Suprapubic skin (tissue), 4 donors: ENCODE results near the gene MUSTN1. TPM values are rescaled to one million over a fixed set of nuclear protein-coding genes. Genes with fewer than 3 reads are reported as not detected.
A peak's percentile ranks its signal among the peaks of the same experiment; 100 is the strongest.

Experiments used
- DNase-seq, 2 donors: peaks; one replicate each; pipeline ENCODE4 v3.0.0-alpha.2; 2019; ENCODE audit warnings: low spot score in 2 of 2
- H3K27ac ChIP-seq: fragments of 200-600 bp; sonication (generic); one replicate; pipeline ENCODE4 v1.5.1; 2019
- H3K27me3 ChIP-seq: fragments of 200-600 bp; sonication (generic); one replicate; pipeline ENCODE4 v1.5.1; 2019
- H3K36me3 ChIP-seq: fragments of 200-600 bp; sonication (generic); one replicate; pipeline ENCODE4 v1.5.1; 2019
- H3K4me1 ChIP-seq: fragments of 200-600 bp; sonication (generic); one replicate; pipeline ENCODE4 v1.5.1; 2019
- H3K4me3 ChIP-seq: fragments of 200-600 bp; sonication (generic); one replicate; pipeline ENCODE4 v1.5.1; 2019; ENCODE audit warnings: mild to moderate bottlenecking
- H3K9me3 ChIP-seq: fragments of 200-600 bp; sonication (generic); one replicate; pipeline ENCODE4 v1.5.1; 2019
- CTCF ChIP-seq, 2 donors: fragments of 200-600 bp in 1 of 2; fragments of 450-650 bp in 1 of 2; sonication (generic) in 1 of 2; IDR thresholded peaks; one replicate each; pipeline ENCODE4 v1.5.1; 2016 to 2019; ENCODE audit warnings: antibody characterized with exemption in 2 of 2, mild to moderate bottlenecking in 1 of 2, moderate library complexity in 1 of 2
- EP300 ChIP-seq: sonication (generic); formaldehyde crosslinking; IDR thresholded peaks from one replicate; pipeline ENCODE4 v1.6.1; 2017; ENCODE audit warnings: antibody characterized with exemption
- POLR2A ChIP-seq, 2 donors: fragments of 450-650 bp; IDR thresholded peaks; one replicate each; pipeline ENCODE4 v1.6.1; 2017; ENCODE audit warnings: antibody characterized with exemption in 2 of 2, mild to moderate bottlenecking in 2 of 2, moderate library complexity in 2 of 2
- POLR2AphosphoS5 ChIP-seq, 3 donors: sonication (generic); formaldehyde crosslinking; IDR thresholded peaks; one replicate each; pipeline ENCODE4 v1.6.1; 2017; ENCODE audit warnings: antibody characterized with exemption in 3 of 3
- whole genome bisulfite sequencing: methylation state at CpG from one replicate; pipeline ENCODE4 v1.1.5; 2018; 5-methylcytosine and 5-hydroxymethylcytosine counted together
- total RNA-seq, 4 donors: library from RNA; depleted of rRNA; stranded (reverse); fragments of >200 nt; gene quantifications; one replicate each; pipeline ENCODE4 v1.1.0, GENCODE V29; 2016

MUSTN1 gene
- total RNA-seq, 4 donors from 2014 or later, result 1.6 to 14.5 (median 8.3) TPM

- no peaks in the 10 kb centered on the region for H3K36me3 ChIP-seq
- no peaks in the 10 kb centered on the region for H3K4me1 ChIP-seq
- TF ChIP-seq POLR2AphosphoS5 (IDR thresholded peaks at IDR 0.05) (no peak), CTCF (IDR thresholded peaks at IDR 0.05) (no peak), EP300 (no peak), POLR2A (IDR thresholded peaks at IDR 0.05) (no peak)
- no peaks in the 10 kb centered on the region for H3K9me3 ChIP-seq
- no peaks in the 10 kb centered on the region for H3K27me3 ChIP-seq
- 84% methylated on average over 2 of the region's 2 CpGs for WGBS
- no peak for DNase-seq
- no peak overlapping the region for H3K4me3 ChIP-seq
- H3K27ac ChIP-seq, result no peak overlapping the region
These were observed 25.7 kb downstream of the MUSTN1 start for GRCh38 chr3:52809149-52809548.

- DNase-seq, result no peak
- 75% methylated on average over 18 of the region's 19 CpGs for WGBS
These were observed 29.4 kb downstream of the MUSTN1 start for GRCh38 chr3:52805270-52806039.

GRCh38 chr3:52801839-52802238, 33.0 kb downstream of the MUSTN1 start:
- 50% methylated on average over 5 of the region's 5 CpGs for WGBS
- no peak overlapping the region for H3K27ac ChIP-seq
- no peak overlapping the region for H3K4me3 ChIP-seq
- no peaks in the 10 kb centered on the region for H3K4me1 ChIP-seq
- H3K9me3 ChIP-seq, result no peaks in the 10 kb centered on the region
- no peaks in the 10 kb centered on the region for H3K27me3 ChIP-seq
- TF ChIP-seq EP300 (no peak), POLR2AphosphoS5 (IDR thresholded peaks at IDR 0.05) (no peak), POLR2A (IDR thresholded peaks at IDR 0.05) (no peak), CTCF (IDR thresholded peaks at IDR 0.05) (no peak)
- DNase-seq, result no peak
- H3K36me3 ChIP-seq, result no peaks in the 10 kb centered on the region

More at GRCh38 chr3:52805270-52806039, 29.4 kb downstream of the MUSTN1 start:
- TF ChIP-seq CTCF (IDR thresholded peaks at IDR 0.05), result no peak
- TF ChIP-seq POLR2AphosphoS5 (IDR thresholded peaks at IDR 0.05), result no peak
- TF ChIP-seq EP300, result no peak
- TF ChIP-seq POLR2A (IDR thresholded peaks at IDR 0.05), result no peak
- Histone ChIP-seq H3K36me3 (no peaks in the 10 kb centered on the region), H3K27me3 (no peaks in the 10 kb centered on the region), H3K9me3 (no peaks in the 10 kb centered on the region), H3K4me1 (no peaks in the 10 kb centered on the region), H3K4me3 (no peak overlapping the region), H3K27ac (no peak overlapping the region)

GRCh38 chr3:52800079-52800478, 34.7 kb downstream of the MUSTN1 start:
- no peak for DNase-seq
- no peak overlapping the region for H3K27ac ChIP-seq
- WGBS, result 67% methylated on average over 7 of the region's 7 CpGs
- no peak for TF ChIP-seq CTCF (IDR thresholded peaks at IDR 0.05)
- no peak for TF ChIP-seq POLR2A (IDR thresholded peaks at IDR 0.05)
- TF ChIP-seq POLR2AphosphoS5 (IDR thresholded peaks at IDR 0.05), result no peak
- no peak for TF ChIP-seq EP300
- H3K27me3 ChIP-seq, result no peaks in the 10 kb centered on the region
- no peaks in the 10 kb centered on the region for H3K36me3 ChIP-seq
- no peaks in the 10 kb centered on the region for H3K9me3 ChIP-seq
- no peak overlapping the region for H3K4me3 ChIP-seq
- H3K4me1 ChIP-seq, result no peaks in the 10 kb centered on the region

GRCh38 chr3:52798978-52799476, 35.8 kb downstream of the MUSTN1 start:
- no peak for DNase-seq
- no peaks in the 10 kb centered on the region for H3K27me3 ChIP-seq

More at GRCh38 chr3:52798978-52799476, 35.8 kb downstream of the MUSTN1 start:
- peak in 1 of 2 donors; percentile 33 for TF ChIP-seq CTCF (IDR thresholded peaks at IDR 0.05)
- no peak for TF ChIP-seq POLR2A (IDR thresholded peaks at IDR 0.05)
- TF ChIP-seq EP300, result no peak
- Histone ChIP-seq H3K36me3 (no peaks in the 10 kb centered on the region), H3K4me3 (no peak overlapping the region), H3K9me3 (no peaks in the 10 kb centered on the region), H3K27ac (no peak overlapping the region), H3K4me1 (no peaks in the 10 kb centered on the region)
- WGBS, result 53% methylated on average over 7 of the region's 14 CpGs
